Measurements from ENCODE around the gene SPEF2.
"Not testable (repeated sequence)": the region's sequence is repeated elsewhere in the genome, so short reads cannot be mapped to it uniquely, and the experiment has no call there.

SPEF2 gene

DNA sequence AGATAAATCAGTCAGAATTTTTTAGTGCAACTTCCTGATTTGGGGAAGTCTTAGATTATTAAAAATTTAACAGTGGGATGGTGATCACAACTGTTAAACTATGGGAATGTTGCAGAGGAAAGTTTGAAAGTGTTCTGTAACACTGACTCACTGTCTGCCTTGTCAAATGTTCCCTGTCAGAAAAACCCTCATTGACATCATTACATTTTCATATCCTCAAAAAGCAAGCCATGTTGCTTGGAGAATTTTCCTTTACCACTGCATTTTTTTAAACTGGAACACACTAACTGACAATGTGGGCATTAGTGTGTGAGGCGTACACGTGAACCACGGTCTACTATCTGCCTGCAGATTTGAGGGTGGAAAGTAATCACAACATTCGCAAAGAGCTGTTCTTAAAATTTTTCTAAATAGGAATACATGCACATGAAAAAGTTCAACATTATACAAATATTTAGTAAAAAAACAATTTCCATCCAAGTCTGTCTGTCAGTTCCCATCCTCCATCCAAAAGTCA is 210.5 kb downstream of the SPEF2 start:
- no peak for DNase-seq

DNA sequence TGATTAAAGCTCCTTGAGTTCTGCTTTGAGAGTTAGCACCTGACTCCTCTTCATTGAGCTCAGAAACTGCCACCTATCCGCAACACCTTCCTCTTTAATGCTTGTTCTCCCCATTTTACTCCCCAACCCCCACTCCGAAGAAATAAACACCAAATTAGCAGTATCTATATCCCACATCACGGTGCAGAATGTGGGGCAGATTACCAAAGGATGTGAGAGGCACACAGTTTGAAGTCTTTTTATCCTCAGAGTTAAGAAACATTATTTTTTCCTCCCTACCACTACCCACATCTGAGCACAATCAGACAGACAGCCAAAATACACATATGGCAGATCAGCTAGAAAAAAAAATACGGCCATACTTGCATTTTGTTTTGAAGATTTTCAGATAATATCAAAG is 212.9 kb downstream of the SPEF2 start:
- DNase-seq: no peak

DNA sequence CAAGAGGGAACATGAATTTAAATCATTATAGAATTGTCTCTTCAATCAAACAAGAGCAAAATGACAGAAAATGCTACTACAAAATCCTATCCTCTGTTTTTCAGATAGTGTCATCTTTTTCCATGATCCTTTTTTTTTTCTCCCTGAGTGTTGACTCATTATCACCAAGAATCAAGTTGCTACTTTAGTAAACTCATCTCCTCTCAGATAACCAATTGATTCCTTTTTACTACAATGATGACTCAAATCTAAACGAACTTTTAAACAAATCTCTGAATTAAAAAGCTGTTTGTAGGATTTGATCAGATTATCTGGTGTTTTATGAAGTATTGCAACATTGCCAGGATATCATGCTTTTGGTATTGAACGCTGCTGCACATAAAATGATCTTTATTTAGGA is 215.1 kb downstream of the SPEF2 start:
- DNase-seq: no peak

GRCh38 chr5:35833224-35833623 is 215.6 kb downstream of the SPEF2 start:
- DNase-seq: no peak

- no peak for DNase-seq
Measured at GRCh38 chr5:35835796-35836742, 218.4 kb downstream of the SPEF2 start.

DNA sequence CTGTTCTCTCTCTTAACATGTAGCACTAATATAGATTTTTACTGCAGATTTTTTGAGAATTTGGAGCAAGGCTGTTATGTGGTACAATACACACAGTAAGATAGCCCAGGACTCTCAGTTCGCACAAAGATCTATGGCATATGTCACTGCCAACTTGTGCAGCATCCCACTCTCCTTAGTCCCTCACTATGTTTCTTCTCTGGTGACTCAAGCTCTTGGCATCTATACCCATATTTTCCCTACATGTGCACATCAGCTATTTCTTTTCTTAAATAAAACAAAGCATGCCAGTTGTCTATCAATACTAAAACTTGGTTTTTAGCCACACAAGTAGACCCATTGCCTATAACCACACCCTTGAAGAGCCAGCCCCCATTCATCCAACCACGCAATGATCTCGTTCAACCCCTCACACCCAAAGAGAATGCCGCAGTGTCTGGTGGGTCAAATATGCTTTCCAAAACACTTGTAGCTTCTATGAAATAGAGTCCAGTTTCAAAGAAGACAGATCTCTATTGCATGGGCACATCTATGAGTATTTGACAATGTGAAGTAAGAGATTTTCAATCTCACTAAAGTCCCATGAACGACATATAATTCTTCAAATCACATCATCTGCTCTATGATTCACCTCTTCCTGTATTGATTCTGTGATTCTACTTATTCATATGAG is 220.8 kb downstream of the SPEF2 start:
- DNase-seq: no peak

GRCh38 chr5:35842856-35843255 is 225.2 kb downstream of the SPEF2 start:
- DNase-seq: no peak

- DNase-seq: not testable (repeated sequence)
Measured at GRCh38 chr5:35845508-35845907, 227.8 kb downstream of the SPEF2 start.

- no peak for DNase-seq
Measured at GRCh38 chr5:35847491-35847890, 229.8 kb downstream of the SPEF2 start.

DNA sequence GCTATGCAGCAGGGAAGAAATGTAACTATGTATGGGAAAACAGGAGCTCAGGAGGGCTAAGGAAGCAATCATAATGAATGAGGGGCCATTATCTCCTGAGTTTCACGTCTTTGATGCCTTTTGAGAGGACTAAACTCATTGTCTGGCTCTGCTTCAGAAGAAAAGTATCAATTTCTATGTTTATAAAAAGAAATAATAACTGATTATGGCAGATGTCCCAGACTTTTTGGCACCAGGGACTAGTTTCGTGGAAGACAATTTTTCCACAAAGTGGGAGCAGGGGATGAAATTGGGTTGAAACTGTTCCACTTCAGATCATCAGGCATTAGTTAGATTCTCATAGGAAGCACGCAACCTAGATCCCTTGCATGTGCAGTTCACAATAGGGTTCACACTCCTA is 230.3 kb downstream of the SPEF2 start:
- no peak for DNase-seq

GRCh38 chr5:35849860-35850259 is 232.2 kb downstream of the SPEF2 start:
- DNase-seq: no peak

DNA sequence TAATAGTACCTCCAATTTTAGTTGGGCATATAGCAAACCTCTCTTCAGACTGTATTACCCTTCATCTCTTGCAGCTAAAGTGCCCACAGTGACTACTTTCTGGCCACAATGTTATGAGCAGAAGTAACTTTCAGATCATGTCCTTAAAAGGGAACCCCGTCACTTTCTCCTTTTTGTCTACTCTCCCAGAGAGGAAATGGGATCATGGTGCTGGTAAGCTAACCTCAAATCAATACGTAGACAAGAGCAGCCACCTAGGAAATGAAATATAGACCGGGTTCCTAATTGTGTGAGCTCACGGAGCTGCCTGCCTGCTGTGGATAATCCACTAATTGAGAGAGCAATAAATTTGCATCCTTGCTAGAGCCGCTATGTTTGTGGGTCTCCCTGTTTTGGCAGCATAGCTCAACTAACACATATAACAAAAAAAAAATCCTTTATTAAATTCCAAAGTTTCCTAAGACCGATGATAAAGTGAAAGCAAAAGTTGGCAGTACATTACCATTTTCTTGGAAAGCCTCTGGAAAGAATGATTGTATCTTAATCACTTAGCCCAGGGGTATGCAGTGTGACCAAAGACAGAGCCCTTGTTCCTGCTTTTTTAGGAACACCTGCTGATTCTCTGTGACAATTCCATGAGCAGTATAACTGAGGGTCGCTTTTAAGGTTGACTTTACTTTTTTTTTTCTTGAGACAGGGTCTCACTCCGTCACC is 233.5 kb downstream of the SPEF2 start:
- DNase-seq: no peak

GRCh38 chr5:35852084-35852734 is 234.5 kb downstream of the SPEF2 start:
- no peak for DNase-seq

- DNase-seq: no peak
Measured at GRCh38 chr5:35852773-35853172, 235.1 kb downstream of the SPEF2 start.

- DNase-seq: no peak
Measured at GRCh38 chr5:35853631-35854030, 236.0 kb downstream of the SPEF2 start.

DNA sequence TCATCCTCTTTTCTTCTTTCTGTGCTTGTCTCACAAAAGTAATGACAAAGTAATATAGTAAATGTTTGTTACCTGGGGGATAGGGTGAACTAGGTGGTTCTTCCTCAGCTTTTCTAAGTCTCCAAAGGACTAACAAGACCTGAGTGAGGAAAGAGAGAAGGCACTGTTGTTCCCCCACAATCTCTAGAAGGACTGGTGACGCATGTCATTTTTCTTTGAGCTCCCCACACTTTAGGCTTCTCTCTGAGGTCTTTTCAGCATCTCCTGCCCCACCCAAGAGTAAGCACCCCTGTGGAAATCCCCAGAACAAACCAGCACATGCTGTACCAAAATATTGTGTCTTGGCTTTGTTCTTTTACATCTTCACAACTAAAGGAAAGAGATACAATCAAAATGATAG is 236.6 kb downstream of the SPEF2 start:
- no peak for DNase-seq

DNA sequence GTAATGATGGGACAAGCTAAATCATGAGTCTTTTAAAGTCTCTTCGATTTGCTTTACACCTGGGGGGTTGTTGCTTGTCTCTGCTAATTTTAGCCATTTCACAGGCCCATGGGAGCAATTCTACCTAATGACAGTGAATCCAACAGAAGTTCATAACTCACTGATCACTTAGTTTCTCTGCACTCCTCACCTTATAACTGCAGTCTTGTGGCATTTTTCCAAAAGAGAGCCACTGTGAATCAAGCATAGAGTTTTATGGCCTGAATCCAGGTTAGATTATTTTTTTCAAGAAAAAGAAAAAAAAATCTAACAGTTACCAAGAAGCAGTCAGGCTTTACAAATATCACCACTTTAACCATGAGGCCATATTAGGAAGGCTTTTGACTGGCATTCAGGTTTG is 237.5 kb downstream of the SPEF2 start:
- DNase-seq: no peak

DNA sequence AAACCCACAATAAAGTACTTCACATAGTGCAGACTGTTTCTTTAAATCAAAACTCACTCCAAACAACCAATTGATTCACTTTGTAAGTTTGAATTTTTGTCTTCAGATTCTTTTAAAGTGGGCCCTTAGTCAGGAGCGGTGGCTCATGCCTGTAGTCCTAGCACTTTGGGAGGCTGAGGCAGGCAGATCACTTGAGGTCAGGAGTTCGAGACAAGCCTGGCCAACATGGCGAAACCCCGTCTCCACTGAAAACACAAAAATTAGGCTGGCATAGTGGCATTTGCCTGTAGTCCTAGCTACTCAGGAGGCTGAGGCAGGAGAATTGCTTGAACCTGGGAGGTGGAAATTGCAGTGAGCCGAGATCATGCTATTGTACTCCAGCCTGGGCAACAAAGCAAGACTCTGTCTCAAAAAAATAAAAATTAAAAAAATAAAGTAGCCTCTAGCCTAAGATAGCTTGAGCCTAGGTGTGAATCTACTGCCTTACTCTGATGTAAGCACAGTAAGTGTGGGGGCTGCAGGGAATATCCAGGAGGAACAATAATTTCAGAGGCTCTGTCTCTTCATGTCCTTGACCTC is 238.6 kb downstream of the SPEF2 start:
- not testable (repeated sequence) for DNase-seq

DNA sequence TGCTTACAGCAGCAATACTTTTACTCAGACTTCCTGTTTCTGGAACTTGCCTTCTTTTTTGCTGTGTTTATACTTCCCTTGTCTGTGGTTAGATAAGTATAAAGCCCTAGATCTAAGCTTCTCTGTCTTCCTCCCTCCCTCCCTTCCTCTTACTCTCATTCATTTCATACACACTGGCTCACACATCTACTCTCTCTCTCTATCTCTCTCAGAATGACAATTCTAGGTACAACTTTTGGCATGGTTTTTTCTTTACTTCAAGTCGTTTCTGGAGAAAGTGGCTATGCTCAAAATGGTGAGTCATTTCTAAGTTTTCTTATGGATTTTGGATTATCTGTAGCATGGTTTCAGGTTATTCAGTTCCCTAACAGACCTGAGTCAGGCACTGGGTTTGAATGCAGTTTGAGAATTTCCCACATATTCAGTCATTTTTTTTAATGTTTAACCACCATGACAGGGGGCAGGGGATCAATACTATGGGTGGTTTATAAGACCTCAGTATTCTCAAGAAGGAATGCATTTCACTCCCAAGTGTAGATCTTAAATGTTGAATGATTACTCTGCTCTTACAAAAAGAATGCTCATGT is 239.2 kb downstream of the SPEF2 start, which contains the start of gene IL7R:
Gene IL7R (plus strand): TSS at position 127 of the 587 bp plus-strand sequence. CDS start 87 bp downstream, at position 214.
- DNase-seq: no peak

DNA sequence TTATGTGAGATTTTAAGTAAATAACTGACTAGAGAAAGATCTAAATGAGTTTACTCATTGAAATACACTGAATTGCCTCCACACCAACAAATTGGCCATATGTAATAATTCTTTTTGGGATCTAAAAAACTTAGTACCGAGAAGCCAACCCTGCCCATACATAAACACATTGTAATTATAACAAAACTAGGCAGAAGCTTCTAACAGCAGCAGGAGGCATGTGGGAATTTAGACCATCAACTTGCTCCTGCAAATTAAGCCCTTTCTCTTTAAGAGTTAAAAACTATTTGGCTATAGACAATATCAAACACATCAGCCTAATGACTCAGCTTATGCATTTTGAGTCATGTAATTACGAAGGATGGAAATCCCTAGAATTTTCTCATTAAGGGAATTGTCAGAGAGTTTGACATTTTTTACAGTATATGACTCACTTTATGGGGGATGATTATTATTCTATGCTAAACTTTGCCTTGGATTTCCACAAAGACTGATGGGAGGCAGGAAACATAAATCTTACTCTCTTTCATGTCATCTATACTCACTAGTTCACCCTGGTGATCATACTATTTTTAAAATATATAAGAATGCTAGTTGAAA is 240.0 kb downstream of the SPEF2 start:
- DNase-seq: no peak

DNA sequence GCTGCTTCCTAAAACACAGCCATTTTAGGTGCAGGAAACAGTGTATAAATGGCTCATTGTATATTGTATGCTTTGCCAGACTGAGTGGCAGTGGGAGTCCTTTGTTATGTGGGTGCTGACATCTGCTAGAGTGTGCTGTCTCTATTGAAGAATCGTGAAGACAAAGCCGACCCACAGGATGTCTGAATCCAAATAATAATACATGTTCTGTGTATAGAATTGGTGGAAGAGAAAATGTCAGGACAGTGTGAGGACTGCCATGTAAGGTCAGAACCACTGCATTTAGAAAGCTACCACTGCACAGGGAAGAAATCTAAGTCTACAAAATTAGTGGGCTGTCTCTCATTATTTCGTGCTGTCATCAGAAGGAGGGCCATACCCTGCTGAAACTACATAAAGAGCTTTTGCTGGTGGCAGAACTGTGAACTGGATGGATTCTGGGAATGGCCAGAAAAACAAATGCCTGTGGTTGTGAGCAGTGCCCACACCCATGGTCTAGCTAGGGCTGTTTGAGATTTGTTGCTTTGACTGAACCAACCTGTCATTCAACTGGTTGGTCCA is 241.5 kb downstream of the SPEF2 start:
- DNase-seq: no peak
